ENCODE measurements around the gene SELENOF.

Gene SELENOF

GRCh38 chr1:86849756-86850155 is 64.2 kb downstream of the SELENOF start:
- DNase-seq, result no peak
- Histone ChIP-seq H3K4me3 (no peak overlapping the region), H3K27ac (no peak overlapping the region), H3K4me1 (no peaks in the 10 kb centered on the region), H3K27me3 (no peaks in the 10 kb centered on the region), H3K9me3 (no peaks in the 10 kb centered on the region), H3K36me3 (no peaks in the 10 kb centered on the region)
- intact Hi-C loops (cut with DNase I; ENCODE audit: low total_unique reads), result no loop called here
- no peak for TF ChIP-seq CTCF (IDR thresholded peaks at IDR 0.05)

- Histone ChIP-seq H3K4me1 (no peaks in the 10 kb centered on the region), H3K27me3 (no peaks in the 10 kb centered on the region), H3K36me3 (no peaks in the 10 kb centered on the region), H3K4me3 (no peak overlapping the region), H3K27ac (no peak overlapping the region), H3K9me3 (no peaks in the 10 kb centered on the region)
- TF ChIP-seq CTCF (IDR thresholded peaks at IDR 0.05), result no peak
- DNase-seq, result no peak
- intact Hi-C loops (cut with DNase I; ENCODE audit: low total_unique reads), result no loop called here
Observed at GRCh38 chr1:86848654-86849053, 65.3 kb downstream of the SELENOF start.

GRCh38 chr1:86846164-86846647 is 67.7 kb downstream of the SELENOF start:
- Histone ChIP-seq H3K27me3 (no peaks in the 10 kb centered on the region), H3K4me3 (no peak overlapping the region), H3K9me3 (no peaks in the 10 kb centered on the region), H3K27ac (no peak overlapping the region), H3K4me1 (no peaks in the 10 kb centered on the region), H3K36me3 (no peaks in the 10 kb centered on the region)
- intact Hi-C loops (cut with DNase I; ENCODE audit: low total_unique reads), result no loop called here
- TF ChIP-seq CTCF (IDR thresholded peaks at IDR 0.05), result no peak
- no peak for DNase-seq

- Histone ChIP-seq H3K9me3 (no peaks in the 10 kb centered on the region), H3K27ac (no peak overlapping the region), H3K4me3 (no peak overlapping the region), H3K4me1 (no peaks in the 10 kb centered on the region), H3K36me3 (no peaks in the 10 kb centered on the region), H3K27me3 (no peaks in the 10 kb centered on the region)
- intact Hi-C loops (cut with DNase I; ENCODE audit: low total_unique reads), result no loop called here
- no peak for TF ChIP-seq CTCF (IDR thresholded peaks at IDR 0.05)
- no peak for DNase-seq
Observed at GRCh38 chr1:86845514-86845913, 68.4 kb downstream of the SELENOF start.

- H3K9me3 ChIP-seq, result no peaks in the 10 kb centered on the region
- DNase-seq, result no peak
- H3K36me3 ChIP-seq, result no peaks in the 10 kb centered on the region
- intact Hi-C loops (cut with DNase I; ENCODE audit: low total_unique reads), result no loop called here
- H3K4me1 ChIP-seq, result no peaks in the 10 kb centered on the region
- no peak overlapping the region for H3K27ac ChIP-seq
- no peak for TF ChIP-seq CTCF (IDR thresholded peaks at IDR 0.05)
- H3K4me3 ChIP-seq, result no peak overlapping the region
- H3K27me3 ChIP-seq, result no peaks in the 10 kb centered on the region
Observed at GRCh38 chr1:86841116-86841515, 72.8 kb downstream of the SELENOF start.

All from tibial artery (tissue), 4 donors.